IMR-90 (cell line): ENCODE measurements around the gene LRRC37A2. TPM values are rescaled to one million over a fixed set of nuclear protein-coding genes. Genes with fewer than 3 reads are reported as not detected.
"Not testable (repeated sequence)": the region's sequence is repeated elsewhere in the genome, so short reads cannot be mapped to it uniquely, and the experiment has no call there.

Experiments
- ATAC-seq: fragments of 200-7000 bp; cut with Tn5 transposase; 2 replicates; pipeline ENCODE4 v1.9.1; 2020; ENCODE audit warnings: low read depth, mild to moderate bottlenecking, moderate library complexity
- BruUV-seq: library from RNA; stranded (reverse); fragments of 400-500 nt; replicated peaks from 2 replicates; lab custom pipeline; 2021; lab: Mats Ljungman, UMichigan
- CTCF ChIA-PET: fragments of 300-600 bp; formaldehyde crosslinking; extraction: SDS; loops from one replicate; lab custom pipeline; 2021; ENCODE audit warnings: antibody characterized with exemption; lab: Yijun Ruan, JAX
- POLR2A ChIA-PET: fragments of 300-600 bp; sonication (Branson Sonifier 250); formaldehyde crosslinking; loops from one replicate; lab custom pipeline; 2022; ENCODE audit warnings: antibody characterized with exemption; ENCODE audit not compliant: unreplicated experiment; lab: Charles Lee
- DNase-seq: peaks from one replicate; pipeline ENCODE4 v3.0.0; 2013
- H2AFZ ChIP-seq: replicated peaks from 2 replicates; pipeline ENCODE3; 2013; ENCODE audit warnings: low read length, mild to moderate bottlenecking; ENCODE audit not compliant: poor library complexity
- H2AK5ac ChIP-seq: 2 replicates; pipeline ENCODE4 v1.6.1; 2013; ENCODE audit warnings: low read depth, low read length, inconsistent platforms
- H2AK9ac ChIP-seq: replicated peaks from 2 replicates; pipeline ENCODE3; 2013; ENCODE audit warnings: mild to moderate bottlenecking, low read depth, low read length, moderate library complexity; ENCODE audit not compliant: poor library complexity
- H2BK120ac ChIP-seq: 2 replicates; pipeline ENCODE4 v1.6.1; 2013; ENCODE audit warnings: low read depth, low read length, inconsistent platforms
- H2BK15ac ChIP-seq: 3 replicates; pipeline ENCODE4 v1.6.1; 2013; ENCODE audit warnings: low read depth, low read length, inconsistent platforms
- H2BK20ac ChIP-seq: 2 replicates; pipeline ENCODE4 v1.6.1; 2013; ENCODE audit warnings: low read depth, mild to moderate bottlenecking, inconsistent platforms, low read length, moderate library complexity
- H2BK5ac ChIP-seq: 2 replicates; pipeline ENCODE4 v1.6.1; 2013; ENCODE audit warnings: mild to moderate bottlenecking, low read depth, low read length, inconsistent platforms; ENCODE audit not compliant: poor library complexity, severe bottlenecking
- H3K14ac ChIP-seq: replicated peaks from 2 replicates; pipeline ENCODE4 v1.6.1; 2013; ENCODE audit warnings: low read depth, low read length, inconsistent platforms
- H3K18ac ChIP-seq: 2 replicates; pipeline ENCODE4 v1.6.1; 2013; ENCODE audit warnings: low read depth, low read length, control low read depth
- H3K23ac ChIP-seq: 2 replicates; pipeline ENCODE4 v1.6.1; 2013; ENCODE audit warnings: low read depth, low read length, inconsistent platforms
- H3K27ac ChIP-seq: 2 replicates; pipeline ENCODE4 v1.5.1; 2013; ENCODE audit warnings: mild to moderate bottlenecking, control low read depth, low read length; ENCODE audit not compliant: insufficient read depth
- H3K27me3 ChIP-seq: 2 replicates; pipeline ENCODE4 v1.6.1; 2013; ENCODE audit warnings: low read length; ENCODE audit not compliant: control insufficient read depth, insufficient read depth
- H3K36me3 ChIP-seq: 2 replicates; pipeline ENCODE4 v1.6.1; 2013; ENCODE audit warnings: low read length, mixed read lengths; ENCODE audit not compliant: control insufficient read depth, insufficient read depth
- H3K4ac ChIP-seq: 2 replicates; pipeline ENCODE4 v1.6.1; 2013; ENCODE audit warnings: low read depth, low read length, inconsistent platforms
- H3K4me1 ChIP-seq: 2 replicates; pipeline ENCODE4 v1.6.1; 2013; ENCODE audit warnings: low read length, mixed read lengths; ENCODE audit not compliant: control insufficient read depth, insufficient read depth
- H3K4me2 ChIP-seq: 2 replicates; pipeline ENCODE4 v1.6.1; 2013; ENCODE audit warnings: low read depth, mild to moderate bottlenecking, control low read depth, low read length, moderate library complexity
- H3K4me3 ChIP-seq: 2 replicates; pipeline ENCODE4 v1.5.1; 2013; ENCODE audit warnings: low read depth, mild to moderate bottlenecking, control low read depth, low read length, moderate library complexity; ENCODE audit not compliant: insufficient read depth
- H3K56ac ChIP-seq: 2 replicates; pipeline ENCODE4 v1.6.1; 2013; ENCODE audit warnings: low read length, inconsistent platforms; ENCODE audit not compliant: insufficient read depth; ENCODE audit errors: extremely low read depth
- H3K79me1 ChIP-seq, 2 experiments: 2 replicates each; pipeline ENCODE4 v1.6.1; 2013; ENCODE audit warnings: low read length in 2 of 2, inconsistent platforms in 1 of 2, low read depth in 1 of 2
- H3K9ac ChIP-seq: 2 replicates; pipeline ENCODE4 v1.6.1; 2013; ENCODE audit warnings: low read depth, low read length, control low read depth
- H3K9me1 ChIP-seq: 2 replicates; pipeline ENCODE4 v1.6.1; 2013; ENCODE audit warnings: low read length, inconsistent platforms; ENCODE audit not compliant: insufficient read depth
- H3K9me3 ChIP-seq: 2 replicates; pipeline ENCODE4 v1.6.1; 2013; ENCODE audit warnings: low read length; ENCODE audit not compliant: control insufficient read depth, insufficient read depth
- H4K20me1 ChIP-seq: 2 replicates; pipeline ENCODE4 v1.6.1; 2013; ENCODE audit warnings: low read length, inconsistent platforms; ENCODE audit not compliant: insufficient read depth
- H4K5ac ChIP-seq: 2 replicates; pipeline ENCODE4 v1.6.1; 2013; ENCODE audit warnings: mild to moderate bottlenecking, low read depth, low read length, control low read depth
- H4K8ac ChIP-seq, 2 experiments: 2 replicates each; pipeline ENCODE4 v1.6.1; 2013; ENCODE audit warnings: low read depth in 2 of 2, low read length in 2 of 2, control low read depth in 1 of 2, inconsistent platforms in 1 of 2
- H4K91ac ChIP-seq: 2 replicates; pipeline ENCODE4 v1.6.1; 2013; ENCODE audit warnings: low read depth, low read length, inconsistent platforms; ENCODE audit not compliant: insufficient read depth
- WGBS, 2 experiments: methylation state at CpG; one replicate each; pipeline versions ENCODE4 v1.1.5 to v1.1.7; 2013; ENCODE audit warnings: missing lambda C conversion rate in 2 of 2; ENCODE audit not compliant: insufficient read length in 1 of 2; ENCODE audit errors: extremely low coverage in 2 of 2; 5-methylcytosine and 5-hydroxymethylcytosine counted together
- dilution Hi-C: fragments of 300-500 bp; cut with HindIII; formaldehyde crosslinking; loops from one replicate; pipeline ENCODE4 v1.14.3; 2018; ENCODE audit warnings: low sequenced_read_pairs; ENCODE audit not compliant: unreplicated experiment
- in situ Hi-C: fragments of 300-500 bp; cut with MboI; formaldehyde crosslinking; loops from 3 replicates; pipeline ENCODE4 v1.14.3; 2019; ENCODE audit warnings: low sequenced_read_pairs, inconsistent platforms, mixed read lengths
- intact Hi-C: fragments of 100-400 bp; cut with micrococcal nuclease; formaldehyde crosslinking; loops from 2 replicates; pipeline ENCODE4 v1.10.0; 2022
- polyA plus RNA-seq, 3 experiments: library from polyadenylated mRNA; depleted of rRNA; stranded (reverse); fragments of >200 nt; gene quantifications; 2 replicates each; pipeline ENCODE4 v1.2.3, GENCODE V29; 2012; ENCODE audit warnings: low replicate concordance in 1 of 3
- total RNA-seq: library from RNA; depleted of rRNA; stranded (reverse); fragments of >200 nt; gene quantifications from 2 replicates; pipeline ENCODE4 v1.2.3, GENCODE V29; 2012

Gene LRRC37A2
- total and polyA plus RNA-seq, 2 of the 4 experiments (the other 2 are of a cell fraction) = 2.7 to 3.2 TPM

- WGBS, 2 experiments = no CpG with 5 or more reads among the region's 3 CpGs
- H3K36me3 ChIP-seq, H3K79me1 ChIP-seq, H3K27me3 ChIP-seq, ATAC-seq, H4K91ac ChIP-seq, POLR2A ChIA-PET, H4K8ac ChIP-seq, H4K20me1 ChIP-seq, H3K14ac ChIP-seq, H2BK120ac ChIP-seq, H3K4me2 ChIP-seq, H2BK15ac ChIP-seq, H3K4me3 ChIP-seq, H3K23ac ChIP-seq, BruUV-seq, H3K56ac ChIP-seq, DNase-seq, H2BK20ac ChIP-seq, in situ Hi-C loops, H2BK5ac ChIP-seq, CTCF ChIA-PET, H3K27ac ChIP-seq, H3K18ac ChIP-seq, intact Hi-C loops, H3K9ac ChIP-seq, H3K4me1 ChIP-seq, H3K9me3 ChIP-seq, H4K5ac ChIP-seq, H2AFZ ChIP-seq, H3K9me1 ChIP-seq, H3K4ac ChIP-seq, H2AK5ac ChIP-seq, H2AK9ac ChIP-seq, dilution Hi-C loops: not testable (repeated sequence)
Measured at GRCh38 chr17:46474489-46474888, 37.8 kb upstream of the LRRC37A2 start.

GRCh38 chr17:46475583-46475982 is 36.7 kb upstream of the LRRC37A2 start:
- H3K18ac ChIP-seq, H4K91ac ChIP-seq, H2AFZ ChIP-seq, H3K14ac ChIP-seq, H3K9me1 ChIP-seq, H3K27me3 ChIP-seq, ATAC-seq, H2AK5ac ChIP-seq, H3K9me3 ChIP-seq, H2AK9ac ChIP-seq, H3K4me3 ChIP-seq, H3K36me3 ChIP-seq, DNase-seq, H4K20me1 ChIP-seq, H3K27ac ChIP-seq, dilution Hi-C loops, H2BK120ac ChIP-seq, CTCF ChIA-PET, BruUV-seq, H3K79me1 ChIP-seq, H3K4me1 ChIP-seq, H2BK15ac ChIP-seq, intact Hi-C loops, H4K5ac ChIP-seq, H2BK20ac ChIP-seq, H3K9ac ChIP-seq, H2BK5ac ChIP-seq, H3K23ac ChIP-seq, POLR2A ChIA-PET, H3K4me2 ChIP-seq, H3K56ac ChIP-seq, H3K4ac ChIP-seq, H4K8ac ChIP-seq: not testable (repeated sequence)
- in situ Hi-C loops = loop anchor here (25.0 kb wide), 1 partner anchor 888 kb away; no protein-coding TSS in a partner anchor
- no CpG with 5 or more reads among the region's 2 CpGs for WGBS, 2 experiments
